Keratinocyte (primary cell): ENCODE results near the gene MGAT5.

Source experiments
- CTCF ChIP-seq, 3 experiments: IDR thresholded peaks in 1 of 3; conservative IDR thresholded peaks in 1 of 3; optimal IDR thresholded peaks in 1 of 3; 2 replicates in 2 of 3; 3 replicates in 1 of 3; pipeline versions ENCODE3 to v1.5.1; 2011; ENCODE audit warnings: low read length in 3 of 3, mild to moderate bottlenecking in 3 of 3, moderate library complexity in 2 of 3, control low read depth in 1 of 3, inconsistent platforms in 1 of 3; ENCODE audit not compliant: insufficient read depth in 2 of 3; ENCODE audit errors: extremely low read depth in 1 of 3
- EZH2 ChIP-seq: IDR thresholded peaks from one replicate; pipeline ENCODE4 v1.6.1; 2012; ENCODE audit warnings: inconsistent platforms, mild to moderate bottlenecking, low read length, moderate library complexity

GRCh38 chr2:134417968-134418582, 164.2 kb downstream of the MGAT5 start:
- TF ChIP-seq CTCF (optimal IDR thresholded peaks at IDR 0.05 in 1 of 3, IDR thresholded peaks at IDR 0.05 in 1 of 3, conservative IDR thresholded peaks at IDR 0.05 in 1 of 3; ENCODE audit: extremely low read depth in 1 of 3, insufficient read depth in 2 of 3, low read length in 3 of 3) (no peak), EZH2 (no peak)
